K562 (cell line): ENCODE measurements around the gene AZGP1. TPM values are rescaled to one million over a fixed set of nuclear protein-coding genes. Genes with fewer than 3 reads are reported as not detected.

Experiments
- ATAC-seq: fragments of 200-7000 bp; cut with Tn5 transposase; 3 replicates; pipeline ENCODE4 v1.9.1; 2020; ENCODE audit warnings: moderate library complexity
- BruUV-seq: library from RNA; stranded (reverse); fragments of 400-500 nt; replicated peaks from 2 replicates; lab custom pipeline; 2021; lab: Mats Ljungman, UMichigan
- CTCF ChIA-PET: fragments of 300-600 bp; formaldehyde crosslinking; extraction: SDS; loops from one replicate; lab custom pipeline; 2021; ENCODE audit warnings: low intra/inter-chr PET ratio; lab: Yijun Ruan, JAX
- POLR2A ChIA-PET: fragments of 300-600, 350-650 bp; sonication (Branson Sonifier 250); formaldehyde crosslinking; extraction: SDS; loops from one replicate; lab custom pipeline; 2021; ENCODE audit warnings: antibody characterized with exemption, inconsistent platforms; lab: Yijun Ruan, JAX
- DNase-seq, 4 experiments: peaks; one replicate each; pipeline versions ENCODE4 v3.0.0 to v3.0.0-alpha.2; 2011 to 2018; ENCODE audit warnings: low spot score in 3 of 4, mixed read lengths in 3 of 4; ENCODE audit errors: extremely low read depth in 1 of 4
- FAIRE-seq: peaks from 2 replicates; lab custom pipeline; 2011; peaks lifted over from hg19 to GRCh38; lab: Jason Lieb, UNC
- H2AFZ ChIP-seq: 2 replicates; pipeline ENCODE4 v1.6.0; 2011; ENCODE audit warnings: low read depth, low read length, control low read depth, inconsistent platforms
- H3K27ac ChIP-seq: fragments of 200-600 bp; 3 replicates; pipeline ENCODE4 v1.8.0; 2011; ENCODE audit warnings: low read depth, mild to moderate bottlenecking, control low read depth, inconsistent platforms, low read length, moderate library complexity, mixed read lengths; ENCODE audit errors: extremely low read depth
- H3K27me3 ChIP-seq, 2 experiments: fragments of 300-600 bp in 1 of 2; 2 replicates in 1 of 2; 3 replicates in 1 of 2; pipeline versions ENCODE4 v1.6.0 to v1.8.0; 2011; ENCODE audit warnings: inconsistent platforms in 2 of 2, low read length in 2 of 2, mild to moderate bottlenecking in 1 of 2, mixed read lengths in 1 of 2, moderate library complexity in 1 of 2; ENCODE audit not compliant: control insufficient read depth in 2 of 2, insufficient read depth in 2 of 2
- H3K36me3 ChIP-seq: fragments of 300-600 bp; 3 replicates; pipeline ENCODE4 v1.8.0; 2011; ENCODE audit warnings: mild to moderate bottlenecking, low read length, inconsistent platforms; ENCODE audit not compliant: control insufficient read depth, insufficient read depth
- H3K4me1 ChIP-seq, 2 experiments: fragments of 200-600 bp in 1 of 2; replicated peaks in 1 of 2; 2 replicates in 1 of 2; 3 replicates in 1 of 2; pipeline versions ENCODE4 v1.5.1 to v1.8.0; 2011; ENCODE audit warnings: inconsistent platforms in 2 of 2, low read length in 2 of 2, mild to moderate bottlenecking in 1 of 2, mixed read lengths in 1 of 2, moderate library complexity in 1 of 2; ENCODE audit not compliant: control insufficient read depth in 2 of 2, insufficient read depth in 2 of 2
- H3K4me2 ChIP-seq: 2 replicates; pipeline ENCODE4 v1.6.1; 2011; ENCODE audit warnings: low read length, control low read depth, inconsistent platforms, mixed read lengths; ENCODE audit not compliant: insufficient read depth
- H3K4me3 ChIP-seq: fragments of 200-600 bp; sonication (generic), shearing (Covaris generic); 2 replicates; pipeline ENCODE4 v1.5.1; 2016; ENCODE audit warnings: control low read depth, inconsistent platforms
- H3K79me2 ChIP-seq: fragments of 200-600 bp; 3 replicates; pipeline ENCODE4 v1.8.0; 2011; ENCODE audit warnings: low read length, inconsistent platforms; ENCODE audit not compliant: control insufficient read depth, insufficient read depth
- H3K9ac ChIP-seq, 2 experiments: 2 replicates each; pipeline versions ENCODE4 v1.6.0 to v1.6.1; 2011; ENCODE audit warnings: low read depth in 2 of 2, low read length in 2 of 2, control low read depth in 1 of 2, inconsistent platforms in 1 of 2, mild to moderate bottlenecking in 1 of 2, mixed read lengths in 1 of 2; ENCODE audit not compliant: insufficient read depth in 1 of 2
- H3K9me1 ChIP-seq: one replicate; pipeline ENCODE4 v1.6.0; 2011; ENCODE audit warnings: inconsistent platforms, mild to moderate bottlenecking, low read length, moderate library complexity; ENCODE audit not compliant: control insufficient read depth, insufficient read depth
- H3K9me3 ChIP-seq: replicated peaks from 2 replicates; pipeline ENCODE4 v1.5.1; 2011; ENCODE audit warnings: low read depth, low read length, inconsistent platforms; ENCODE audit not compliant: control insufficient read depth, insufficient read depth
- H4K20me1 ChIP-seq: replicated peaks from 2 replicates; pipeline ENCODE4 v1.6.1; 2011; ENCODE audit warnings: low read length, inconsistent platforms, mixed read lengths; ENCODE audit not compliant: control insufficient read depth, insufficient read depth
- ATF3 ChIP-seq, 2 experiments: fragments of 450-650 bp in 1 of 2; sonication (generic) in 1 of 2; formaldehyde crosslinking in 1 of 2; IDR thresholded peaks in 1 of 2; conservative IDR thresholded peaks in 1 of 2; 2 replicates each; pipeline versions ENCODE4 v1.6.1 to v1.8.1; 2016 to 2023; ENCODE audit warnings: mild to moderate bottlenecking in 2 of 2, moderate library complexity in 2 of 2, inconsistent platforms in 1 of 2, missing genetic modification reagents in 1 of 2
- BMI1 ChIP-seq: fragments of 150-350 bp; IDR thresholded peaks from 2 replicates; pipeline ENCODE4 v1.6.1; 2014; ENCODE audit warnings: low read length
- CEBPB ChIP-seq: fragments of 450-650 bp; IDR thresholded peaks from 2 replicates; pipeline ENCODE4 v1.6.1; 2016; ENCODE audit warnings: missing genetic modification characterization, missing compliant biosample characterization
- CEBPG ChIP-seq, 3 experiments: fragments of 200-800 bp in 1 of 3; sonication (Bioruptor generic) in 1 of 3; sonication (generic) in 1 of 3; formaldehyde crosslinking in 1 of 3; IDR thresholded peaks in 2 of 3; conservative IDR thresholded peaks in 1 of 3; 2 replicates each; pipeline versions ENCODE4 v1.6.1 to v1.8.0; 2016 to 2022; ENCODE audit warnings: missing compliant biosample characterization in 2 of 3, missing genetic modification characterization in 2 of 3, mild to moderate bottlenecking in 1 of 3, missing genetic modification reagents in 1 of 3
- CHCHD3 ChIP-seq: fragments of 250-450 bp; sonication (Bioruptor Pico); IDR thresholded peaks from 2 replicates; pipeline ENCODE4 v2.1.2; 2022; ENCODE audit warnings: mild to moderate bottlenecking
- ETS1 ChIP-seq: conservative IDR thresholded peaks from 2 replicates; pipeline ENCODE4 v1.6.1; 2011; ENCODE audit warnings: low read depth, mild to moderate bottlenecking, low read length; ENCODE audit not compliant: control insufficient read depth
- GTF2B ChIP-seq: IDR thresholded peaks from 2 replicates; pipeline ENCODE4 v1.6.1; 2011; ENCODE audit not compliant: insufficient read length; ENCODE audit errors: extremely low read depth
- HMG20A ChIP-seq: fragments of 450-650 bp; formaldehyde crosslinking; conservative IDR thresholded peaks from 2 replicates; pipeline ENCODE4 v1.4.0; 2020; ENCODE audit warnings: mild to moderate bottlenecking, mixed read lengths
- PATZ1 ChIP-seq: fragments of 250-450 bp; sonication (Bioruptor Pico); IDR thresholded peaks from 2 replicates; pipeline ENCODE4 v1.5.0; 2020; ENCODE audit warnings: mild to moderate bottlenecking, borderline replicate concordance
- SMAD4 ChIP-seq: fragments of 250-450 bp; sonication (Bioruptor Pico); conservative IDR thresholded peaks from 2 replicates; pipeline ENCODE4 v1.8.0; 2021; ENCODE audit warnings: inconsistent platforms, mild to moderate bottlenecking, moderate library complexity
- SRSF3 ChIP-seq: fragments of 200-400 bp; formaldehyde crosslinking; IDR thresholded peaks from 2 replicates; pipeline ENCODE4 v1.6.1; 2016; ENCODE audit warnings: mild to moderate bottlenecking, low read length, moderate library complexity; ENCODE audit not compliant: insufficient read depth
- STAT5A ChIP-seq: IDR thresholded peaks from 2 replicates; pipeline ENCODE4 v1.6.1; 2012; ENCODE audit warnings: low read length, inconsistent platforms, borderline replicate concordance
- TRIM24 ChIP-seq, 2 experiments: fragments of 450-650 bp; IDR thresholded peaks; 2 replicates each; pipeline ENCODE4 v1.6.1; 2016
- ZBTB7A ChIP-seq: IDR thresholded peaks from 2 replicates; pipeline ENCODE4 v1.6.1; 2011; ENCODE audit warnings: low read depth, mild to moderate bottlenecking, low read length, moderate library complexity, borderline replicate concordance; ENCODE audit not compliant: control insufficient read depth
- ZKSCAN3 ChIP-seq: fragments of 250-450 bp; sonication (Bioruptor Pico); IDR thresholded peaks from 2 replicates; pipeline ENCODE4 v1.4.0; 2020
- ZNF121 ChIP-seq: sonication (generic); formaldehyde crosslinking; conservative IDR thresholded peaks from 2 replicates; pipeline ENCODE4 v1.8.0; 2022; ENCODE audit warnings: missing genetic modification reagents
- WGBS: fragments of 100-300 bp; shearing (Covaris generic); methylation state at CpG from one replicate; pipeline ENCODE4 v1.1.6; 2016; ENCODE audit warnings: low coverage, mixed read lengths; ENCODE audit not compliant: insufficient coverage; ENCODE audit errors: missing lambda C conversion rate; 5-methylcytosine and 5-hydroxymethylcytosine counted together
- in situ Hi-C: fragments of 300-500 bp; cut with MboI; formaldehyde crosslinking; loops from 4 replicates; pipeline ENCODE4 v1.15.0; 2018; ENCODE audit warnings: inconsistent platforms, mixed read lengths
- intact Hi-C: fragments of 100-400 bp; cut with micrococcal nuclease; formaldehyde crosslinking; loops from 2 replicates; pipeline ENCODE4 v1.14.2; 2022
- polyA plus RNA-seq, 8 experiments: library from polyadenylated mRNA; depleted of rRNA in 4 of 8; stranded (reverse) in 5 of 8; unstranded in 3 of 8; fragments of >200 nt; fragmentation: Nextera tagmentation in 2 of 8; fragmentation: Illumina TruSeq in 1 of 8; extraction: Ambion mirVana in 2 of 8; extraction: Trizol in 1 of 8; gene quantifications; 2 replicates each; pipeline versions ENCODE4 v1.2.1 to v1.2.3, GENCODE V29; 2011 to 2014; ENCODE audit warnings: inconsistent platforms in 1 of 8, missing spikeins in 1 of 8
- total RNA-seq, 7 experiments: library from RNA; depleted of rRNA in 6 of 7; stranded (reverse); fragments of >200 nt in 6 of 7; fragmentation: Illumina TruSeq in 2 of 7; extraction: Trizol in 2 of 7; gene quantifications; 2 replicates each; pipeline versions ENCODE4 v1.2.1 to v1.2.3, GENCODE V29; 2011 to 2021; ENCODE audit warnings: low replicate concordance in 1 of 7

AZGP1 gene
- total and polyA plus RNA-seq, 9 of the 15 experiments (the other 6 are each of a cell fraction or from before 2014, with no cell fraction given): 0.18 to 0.53 TPM; not detected in 7

- Histone ChIP-seq H3K4me1 (no peaks in the 10 kb centered on the region), H4K20me1 (no peaks in the 10 kb centered on the region), H3K9me1 (no peaks in the 10 kb centered on the region), H3K9ac (no peak overlapping the region), H3K9me3 (peaks cover 5% of the 10 kb centered on the region), H3K4me2 (no peak overlapping the region), H2AFZ (no peak overlapping the region), H3K4me3 (no peak overlapping the region), H3K79me2 (no peaks in the 10 kb centered on the region), H3K27ac (no peak overlapping the region), H3K36me3 (no peaks in the 10 kb centered on the region), H3K27me3 (peaks cover 19 to 30% of the 10 kb centered on the region in 2 experiments)
- no peak for FAIRE-seq
- intact Hi-C loops: no loop called here
- 11% methylated on average over 3 of the region's 3 CpGs for WGBS
- DNase-seq: no peak
- CTCF ChIA-PET: no interaction called here
- ATAC-seq: no peak
- in situ Hi-C loops: no loop called here
- no TSS peak for BruUV-seq
- POLR2A ChIA-PET: interaction anchor here (1.2 kb wide), 1 partner anchor 34 kb away, joined by 5 read pairs; the partner anchor contains the start of gene TRIM4
- peak; percentile 50 for TF ChIP-seq CEBPB (tag)
- no peak for TF ChIP-seq SRSF3
- TF ChIP-seq STAT5A: no peak
- no peak for TF ChIP-seq SMAD4 (CRISPR knock-in tag)
- TF ChIP-seq ZBTB7A: no peak
- no peak for TF ChIP-seq CHCHD3
- TF ChIP-seq ATF3 (IDR thresholded peaks at IDR 0.05): peak; percentile 37; the same call in 1 of the 2 replicates
- no peak for TF ChIP-seq ATF3 (CRISPR knock-in tag; conservative IDR thresholded peaks at IDR 0.05)
- no peak for TF ChIP-seq PATZ1 (CRISPR knock-in tag)
- TF ChIP-seq HMG20A: no peak
- no peak for TF ChIP-seq BMI1
- no peak for TF ChIP-seq GTF2B
- TF ChIP-seq ETS1: no peak
- TF ChIP-seq ZNF121 (CRISPR knock-in tag): 0 out of 2 replicates have a peak, but pooled peaks have one; percentile 2
- TF ChIP-seq CEBPG (CRISPR knock-in tag; IDR thresholded peaks at IDR 0.05): peak; percentile 24; the same call in 1 of the 2 replicates
- TF ChIP-seq CEBPG (tag; conservative IDR thresholded peaks at IDR 0.05 in 1 of 2, IDR thresholded peaks at IDR 0.05 in 1 of 2): peak; percentile 95 to 97
- peak; percentile 27 to 40; a peak in 1 of 4 replicates for TF ChIP-seq TRIM24 (IDR thresholded peaks at IDR 0.05)
- no peak for TF ChIP-seq ZKSCAN3
Measured at GRCh38 chr7:99953649-99954048, 22.2 kb downstream of the AZGP1 start.
